ENCODE measurements around the gene USP17L29.
"Not testable (repeated sequence)": the region's sequence is repeated elsewhere in the genome, so short reads cannot be mapped to it uniquely, and the experiment has no call there.

- not testable (repeated sequence) for TF ChIP-seq POLR2AphosphoS5 (IDR thresholded peaks at IDR 0.05); CTCF (IDR thresholded peaks at IDR 0.05 in 8 of 11, conservative IDR thresholded peaks at IDR 0.05 in 3 of 11)
Measured at GRCh38 chr4:9343848-9344247, 9.6 kb upstream of the USP17L29 start, which contains the start of gene USP17L27.
